Measurements from ENCODE around the gene PCSK5.

Gene PCSK5

DNA sequence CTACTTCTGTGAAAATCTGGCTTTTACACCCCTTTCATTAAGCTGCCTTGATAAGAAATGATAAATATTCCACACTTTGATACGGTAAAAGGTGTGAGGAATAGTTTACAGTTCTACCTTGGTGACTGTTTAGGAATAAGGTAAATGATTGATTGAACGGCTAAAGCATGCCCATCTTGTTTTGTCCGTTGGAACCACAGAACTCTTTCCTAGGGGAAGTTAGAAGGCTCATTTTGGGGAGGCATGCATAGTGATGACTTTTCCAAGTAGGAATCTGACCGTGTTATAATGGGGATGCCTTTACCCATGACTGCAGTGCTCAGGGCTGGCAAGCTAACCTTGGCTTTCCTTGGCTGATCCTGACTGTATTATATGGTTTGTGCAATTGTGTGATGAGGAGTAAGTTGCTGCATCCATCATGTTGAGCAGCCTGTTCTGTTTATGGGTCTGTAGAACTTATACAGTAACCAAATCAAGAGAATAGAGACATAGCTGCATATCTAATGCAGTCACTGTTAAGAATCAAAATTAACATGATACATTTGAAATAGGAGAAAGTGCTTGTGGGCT, 24.5 kb downstream of the PCSK5 start:
- no peak overlapping the region for H3K4me3 ChIP-seq (ENCODE audit: low read depth, low read length)
- no peak for DNase-seq (ENCODE audit: low read depth)

DNA sequence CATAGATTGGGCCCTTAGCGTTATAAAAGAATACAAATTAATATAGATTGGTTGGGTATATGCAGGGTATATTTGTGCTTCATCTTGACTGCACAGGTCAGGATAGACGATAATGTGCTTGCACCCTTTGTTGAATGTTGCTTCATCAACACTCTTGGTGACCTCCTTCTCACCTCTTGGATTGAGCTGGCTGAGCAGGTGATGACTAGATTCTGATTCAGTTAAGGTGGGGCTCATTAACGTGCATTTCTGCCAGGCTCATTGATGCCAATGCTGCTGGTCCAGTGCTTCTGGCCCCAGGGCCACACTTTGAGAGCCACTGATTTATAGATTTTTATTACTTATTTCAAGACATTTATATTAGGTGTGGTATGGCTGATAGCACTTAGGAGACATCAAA, 27.7 kb downstream of the PCSK5 start:
- DNase-seq (ENCODE audit: low read depth): no peak
- H3K4me3 ChIP-seq (ENCODE audit: low read depth, low read length): no peak overlapping the region

DNA sequence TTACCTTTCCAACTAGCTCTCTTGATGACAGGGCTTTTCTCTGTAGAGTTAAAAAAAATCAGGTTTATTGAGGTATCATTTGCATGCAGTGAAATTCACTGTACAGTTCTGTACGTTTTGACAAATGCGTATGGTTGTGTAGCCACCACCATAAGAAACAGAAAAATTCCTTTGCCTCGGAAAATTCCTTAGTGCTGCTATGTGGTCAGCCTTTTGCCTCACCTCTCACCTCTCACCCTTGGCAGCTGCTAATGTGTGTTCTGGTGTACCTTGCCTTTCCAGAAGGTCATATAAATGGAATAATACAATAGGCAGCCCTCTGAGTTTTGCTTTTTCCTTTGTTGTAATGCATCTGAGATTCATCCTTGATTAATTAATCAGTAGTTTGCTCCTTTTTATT, 28.4 kb downstream of the PCSK5 start:
- DNase-seq (ENCODE audit: low read depth): no peak
- no peak overlapping the region for H3K4me3 ChIP-seq (ENCODE audit: low read depth, low read length)

DNA sequence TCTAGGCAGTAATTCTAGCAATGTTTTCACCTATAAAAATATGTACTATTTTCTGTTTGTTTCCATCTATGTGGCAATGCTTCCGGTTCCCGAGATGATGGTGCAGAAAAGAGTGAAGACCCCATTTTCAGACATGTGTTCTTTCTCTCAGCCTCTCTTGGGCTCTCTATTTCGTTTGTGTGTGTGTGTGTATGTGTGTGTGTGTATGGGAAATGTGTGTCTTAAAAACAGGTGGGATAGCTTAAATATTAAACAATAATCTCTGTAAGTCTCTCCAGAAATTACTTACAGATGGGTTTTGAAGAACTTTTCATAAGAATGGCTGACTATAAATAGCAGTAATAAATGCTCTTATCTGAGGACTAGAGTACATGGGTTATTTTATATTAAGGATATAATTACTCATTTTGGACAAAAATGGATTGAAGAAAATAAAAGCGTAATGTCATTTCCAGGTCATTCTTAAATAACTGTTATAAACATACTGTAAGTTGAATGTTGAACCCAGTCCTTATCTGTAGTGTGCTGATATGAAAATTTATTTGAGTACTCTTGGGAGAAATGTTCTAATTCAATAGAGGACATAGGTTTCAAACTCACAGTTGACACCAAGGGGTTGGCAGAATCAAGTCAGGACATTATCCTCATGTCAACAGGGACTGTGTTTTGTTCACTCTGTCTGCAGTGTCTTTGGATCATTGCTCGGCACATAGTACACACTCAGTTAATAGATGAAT, 31.1 kb downstream of the PCSK5 start:
- no peak for DNase-seq (ENCODE audit: low read depth)
- H3K4me3 ChIP-seq (ENCODE audit: low read depth, low read length): no peak overlapping the region

DNA sequence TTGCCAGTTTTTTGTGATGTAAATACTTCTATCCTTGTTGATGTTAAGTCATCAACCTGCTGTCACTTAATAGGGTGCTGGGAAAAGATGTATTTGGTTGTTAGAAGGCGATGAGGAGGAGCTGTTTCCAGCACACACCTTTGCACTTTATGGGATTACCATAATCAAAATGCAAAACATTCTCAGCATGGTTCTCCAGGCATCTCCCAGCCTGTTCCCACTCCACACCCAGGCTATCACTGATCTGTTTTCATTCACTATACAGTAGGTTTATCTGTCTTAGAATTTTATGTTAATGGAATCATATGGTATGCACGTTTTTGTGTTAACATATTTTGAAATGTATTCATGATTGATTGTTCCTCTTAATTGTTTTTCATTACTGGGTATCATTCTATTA, 35.9 kb downstream of the PCSK5 start:
- no peak for DNase-seq (ENCODE audit: low read depth)
- no peak overlapping the region for H3K4me3 ChIP-seq (ENCODE audit: low read depth, low read length)

DNA sequence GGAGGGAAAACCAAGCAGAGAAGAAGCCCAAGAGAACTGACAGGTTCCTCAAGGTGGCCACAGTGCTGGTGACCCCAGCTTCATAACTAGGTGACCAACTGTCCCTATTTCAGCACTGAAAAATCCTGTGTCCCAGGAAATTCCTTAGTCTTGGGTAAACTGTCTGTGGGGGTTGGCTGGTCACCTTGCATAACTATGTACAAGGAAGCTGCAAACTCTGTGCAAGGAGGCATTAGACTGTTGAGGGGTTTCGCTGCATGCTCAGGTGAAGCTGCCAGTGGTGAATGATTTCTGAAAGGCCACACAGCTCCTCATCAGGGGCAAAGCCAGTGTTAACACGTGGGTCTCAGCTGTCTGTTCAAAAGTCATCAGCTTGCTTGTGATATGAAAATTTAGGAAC, 36.9 kb downstream of the PCSK5 start:
- no peak for DNase-seq (ENCODE audit: low read depth)
- no peak overlapping the region for H3K4me3 ChIP-seq (ENCODE audit: low read depth, low read length)

DNA sequence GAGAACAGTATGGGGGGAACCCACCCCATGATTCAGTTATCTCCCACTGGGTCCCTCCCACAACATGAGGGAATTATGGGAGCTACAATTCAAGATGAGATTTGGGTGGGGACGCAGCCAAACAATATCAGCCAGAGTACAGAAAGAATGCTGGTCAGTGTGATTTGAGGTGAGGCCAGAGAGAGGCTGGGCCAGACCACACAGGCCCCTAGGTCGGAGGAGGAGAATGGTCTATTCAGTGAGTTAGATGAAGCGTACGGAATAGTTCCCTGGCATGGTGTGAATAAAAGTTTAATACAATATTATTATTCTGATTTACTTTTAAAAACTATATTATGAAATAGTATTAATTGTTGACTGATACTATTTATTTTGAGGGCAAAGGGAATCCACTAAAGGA, 39.7 kb downstream of the PCSK5 start:
- no peak overlapping the region for H3K4me3 ChIP-seq (ENCODE audit: low read depth, low read length)
- DNase-seq (ENCODE audit: low read depth): no peak

DNA sequence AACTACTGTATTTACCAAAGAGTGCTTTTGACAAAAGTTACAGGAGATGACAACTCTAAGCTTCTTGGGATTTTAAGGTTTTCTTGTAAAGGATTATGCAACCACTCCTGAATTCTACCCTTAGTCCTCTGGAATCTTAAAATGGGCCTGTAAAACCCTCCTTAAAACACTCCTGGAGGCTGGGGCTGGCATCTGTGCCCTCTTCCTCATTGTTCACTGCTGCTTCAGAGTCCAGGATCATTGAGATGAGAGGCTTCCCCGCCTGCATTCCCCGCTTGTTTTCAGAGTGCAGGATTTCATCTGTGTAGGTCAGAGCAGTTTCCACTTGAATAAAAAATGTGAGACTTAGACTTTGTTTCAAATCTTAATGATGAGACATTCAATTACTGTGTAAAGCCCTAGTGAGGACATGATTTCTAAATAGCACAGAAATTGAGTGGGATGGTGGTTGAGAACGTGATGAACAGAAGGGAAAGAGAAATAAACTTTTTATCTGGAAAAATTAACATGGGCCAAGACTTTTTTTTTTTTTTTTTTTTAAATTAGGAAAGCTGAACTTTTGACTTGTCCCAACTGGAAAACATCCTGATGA, 40.4 kb downstream of the PCSK5 start:
- DNase-seq (ENCODE audit: low read depth): no peak

DNA sequence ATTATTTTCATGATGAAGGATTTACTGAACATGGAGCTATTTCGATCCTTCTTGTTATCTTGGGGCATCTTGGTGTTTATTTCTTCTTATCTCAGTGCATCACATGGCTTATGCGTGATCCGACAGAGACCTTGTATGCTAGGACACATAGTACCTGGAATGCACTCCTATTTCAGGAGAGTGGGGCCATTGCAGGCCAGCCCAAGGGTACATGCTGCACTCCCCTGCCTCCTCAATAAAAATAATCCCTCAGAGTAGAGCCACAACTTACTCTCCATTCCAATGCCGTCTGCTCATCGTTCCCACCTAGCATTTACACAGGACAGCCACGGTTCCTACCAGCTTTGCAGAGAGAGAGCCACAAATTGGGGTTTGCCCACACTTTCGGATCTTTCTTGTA, 43.5 kb downstream of the PCSK5 start:
- no peak overlapping the region for H3K4me3 ChIP-seq (ENCODE audit: low read depth, low read length)
- no peak for DNase-seq (ENCODE audit: low read depth)

More for the DNA sequence above, 40.4 kb downstream of the PCSK5 start:
- H3K4me3 ChIP-seq (ENCODE audit: low read depth, low read length): no peak overlapping the region

DNA sequence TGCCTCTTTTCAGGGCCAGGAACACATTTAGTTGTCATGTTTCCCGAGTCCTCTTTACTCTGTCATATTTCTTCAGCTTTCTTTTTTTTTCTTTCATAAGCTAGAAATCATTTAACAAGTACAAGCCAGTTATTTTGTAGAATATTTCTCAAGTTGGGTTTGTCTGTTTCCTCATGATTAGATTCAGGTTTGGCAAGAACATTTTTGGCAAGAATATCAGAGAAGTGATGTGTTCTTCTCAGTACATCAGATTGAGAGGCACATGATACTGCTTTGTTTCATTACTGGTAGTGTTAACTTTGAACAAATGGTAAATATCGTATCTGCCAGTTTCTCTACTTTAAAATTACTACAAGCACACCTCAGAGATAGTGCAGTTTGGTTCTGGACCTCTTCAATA, 45.1 kb downstream of the PCSK5 start:
- H3K4me3 ChIP-seq (ENCODE audit: low read depth, low read length): no peak overlapping the region
- no peak for DNase-seq (ENCODE audit: low read depth)

DNA sequence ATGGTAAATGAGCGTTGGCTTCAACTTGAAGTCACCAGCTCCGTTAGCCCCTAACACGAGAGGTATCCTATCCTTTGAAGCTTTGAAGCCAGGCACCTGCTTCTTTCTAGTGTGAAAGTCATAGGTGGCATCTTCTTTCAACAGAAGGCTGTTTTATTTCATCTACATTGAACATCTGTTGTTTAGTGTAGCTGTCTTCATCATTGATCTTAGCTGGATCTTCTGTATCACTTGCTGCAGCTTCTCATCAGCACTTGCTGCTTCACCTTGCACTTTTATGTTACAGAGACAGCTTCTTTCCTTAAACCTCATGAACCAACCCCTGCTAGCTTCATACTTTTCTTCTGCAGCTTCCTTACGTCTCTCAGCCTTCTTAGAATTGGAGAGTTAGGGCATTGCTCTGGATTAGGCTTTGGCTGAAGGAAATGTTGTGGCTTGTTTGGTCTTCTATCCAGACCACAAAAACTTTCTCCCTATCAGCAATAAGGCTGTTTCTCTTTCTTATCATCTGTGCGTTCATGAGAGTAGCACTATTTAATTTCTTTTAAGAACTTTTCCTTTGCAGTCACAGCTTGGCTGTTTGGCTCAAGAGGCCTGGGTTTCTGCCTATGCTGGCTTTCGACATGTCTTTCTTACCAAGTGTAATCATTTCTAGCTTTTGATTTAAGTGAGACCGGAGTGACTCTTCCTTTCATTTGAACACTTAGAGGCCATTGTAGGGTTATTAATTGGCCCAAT, 47.2 kb downstream of the PCSK5 start:
- no peak for DNase-seq (ENCODE audit: low read depth)
- no peak overlapping the region for H3K4me3 ChIP-seq (ENCODE audit: low read depth, low read length)

DNA sequence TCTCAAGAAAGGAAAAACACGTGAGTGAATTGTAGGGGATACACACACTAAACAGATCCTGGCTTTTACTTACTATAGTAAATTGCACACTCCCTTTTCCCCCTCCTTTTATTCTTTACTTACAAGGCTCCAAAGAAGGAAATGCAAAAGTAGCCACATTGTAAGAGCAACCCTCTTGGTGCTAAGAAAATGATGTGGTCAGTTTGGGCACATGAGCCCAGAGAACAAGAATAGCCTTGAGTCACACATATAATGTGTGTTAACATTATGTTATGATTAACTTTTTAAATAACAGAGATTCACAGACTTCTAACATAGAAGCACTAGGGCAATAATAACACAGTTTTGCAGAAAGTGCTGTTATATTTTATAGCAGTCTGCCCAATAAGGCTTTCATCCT, 48.5 kb downstream of the PCSK5 start:
- H3K4me3 ChIP-seq (ENCODE audit: low read depth, low read length): no peak overlapping the region
- no peak for DNase-seq (ENCODE audit: low read depth)

DNA sequence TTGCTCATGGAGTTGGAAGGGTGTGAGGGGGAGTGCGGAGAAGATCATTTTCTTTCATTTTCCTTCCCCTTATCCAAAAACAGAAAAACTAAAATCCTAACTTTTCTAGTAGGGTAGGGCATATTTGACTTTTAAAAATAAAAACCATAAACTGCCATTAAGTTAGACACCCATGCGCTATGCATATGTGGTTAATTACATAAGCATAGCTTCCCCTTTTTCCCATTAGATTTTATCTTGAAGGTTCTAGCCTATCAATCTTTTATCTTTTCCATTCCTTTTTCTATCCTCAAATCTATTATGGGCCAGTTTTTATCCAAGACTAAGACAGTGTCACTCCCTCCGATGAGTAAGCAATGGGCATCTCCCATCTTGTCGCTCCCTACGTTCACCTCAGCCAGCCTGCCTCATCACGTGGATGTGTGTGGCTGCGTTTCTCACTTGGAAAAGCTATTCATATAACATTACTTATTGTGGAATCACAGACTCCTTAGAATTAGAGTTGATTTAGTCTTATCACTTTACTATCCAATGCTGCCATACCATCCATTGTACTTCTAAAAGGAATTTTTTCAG, 49.2 kb downstream of the PCSK5 start:
- DNase-seq (ENCODE audit: low read depth): no peak
- no peak overlapping the region for H3K4me3 ChIP-seq (ENCODE audit: low read depth, low read length)

DNA sequence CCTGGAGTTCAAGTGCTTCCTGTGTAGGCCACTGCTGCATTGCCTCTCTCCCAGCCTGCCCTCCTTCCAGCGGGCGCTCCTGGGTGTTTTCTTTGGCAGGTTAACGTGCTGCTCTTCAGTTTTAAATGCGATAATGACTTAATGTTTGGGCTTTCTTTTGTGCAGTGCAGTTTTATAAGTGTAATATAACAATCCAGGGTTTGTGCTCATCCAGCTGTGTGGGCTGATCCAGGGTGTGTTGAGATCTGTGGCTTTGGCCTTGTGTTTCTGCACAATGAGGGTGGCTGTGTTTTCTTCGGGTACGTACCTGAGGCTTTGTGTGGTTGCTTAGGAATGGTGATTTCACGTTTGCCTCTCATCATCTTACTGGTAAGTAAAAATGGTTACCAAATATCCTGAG, 50.6 kb downstream of the PCSK5 start:
- DNase-seq (ENCODE audit: low read depth): no peak
- no peak overlapping the region for H3K4me3 ChIP-seq (ENCODE audit: low read depth, low read length)

DNA sequence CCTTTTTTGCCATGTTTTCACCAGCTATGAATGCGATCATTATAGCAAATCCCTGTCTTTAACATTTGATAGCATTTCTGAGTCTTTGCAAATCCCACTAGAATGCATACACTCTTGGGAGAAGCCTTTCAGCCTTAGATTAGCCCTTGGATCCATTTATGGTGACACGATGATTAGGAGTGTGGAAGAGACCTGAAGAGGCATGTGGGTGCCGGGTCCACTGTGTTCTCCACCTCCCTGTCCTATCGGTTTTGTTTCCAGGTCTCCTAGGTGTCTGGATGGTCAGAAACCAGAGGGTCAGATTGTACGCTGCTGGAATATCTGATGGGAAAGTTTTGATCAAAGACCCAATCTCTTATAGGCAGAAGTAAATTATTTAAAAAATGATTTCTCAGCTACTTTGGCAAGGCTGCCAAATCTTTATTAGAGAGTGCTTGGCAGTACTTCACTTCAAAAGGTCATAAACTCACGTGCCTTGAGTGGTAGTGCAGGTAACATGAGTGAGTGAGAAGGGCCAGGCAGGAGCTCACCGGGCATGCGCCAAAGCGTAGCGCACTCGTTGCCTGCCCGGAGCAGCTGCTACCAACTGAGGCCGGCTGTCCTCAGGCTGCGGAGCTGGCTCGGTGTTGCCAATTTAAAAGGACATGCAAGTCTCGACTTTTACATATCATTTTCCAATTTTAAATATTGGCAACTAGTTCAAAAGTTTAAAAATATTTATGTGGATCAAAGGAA, 51.3 kb downstream of the PCSK5 start:
- no peak for DNase-seq (ENCODE audit: low read depth)
- no peak overlapping the region for H3K4me3 ChIP-seq (ENCODE audit: low read depth, low read length)

DNA sequence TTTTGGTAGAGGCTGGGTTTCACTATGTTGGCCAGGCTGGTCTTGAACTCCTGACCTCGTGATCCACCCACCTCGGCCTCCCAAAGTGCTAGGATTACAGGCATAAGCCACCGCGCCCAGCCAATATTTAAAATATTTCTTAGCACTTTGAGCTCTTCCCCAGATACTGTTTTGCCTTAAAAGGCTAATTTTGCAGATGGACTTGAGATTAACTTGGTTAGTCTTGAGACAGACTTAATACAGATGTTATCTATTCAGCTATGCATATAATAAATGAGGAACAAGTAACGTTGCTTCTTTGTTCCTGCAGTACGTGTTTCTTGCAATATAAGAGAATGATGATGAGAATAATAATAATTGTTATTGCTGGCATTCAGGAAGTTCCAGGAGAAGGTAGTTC, 56.3 kb downstream of the PCSK5 start:
- no peak for DNase-seq (ENCODE audit: low read depth)
- no peak overlapping the region for H3K4me3 ChIP-seq (ENCODE audit: low read depth, low read length)

DNA sequence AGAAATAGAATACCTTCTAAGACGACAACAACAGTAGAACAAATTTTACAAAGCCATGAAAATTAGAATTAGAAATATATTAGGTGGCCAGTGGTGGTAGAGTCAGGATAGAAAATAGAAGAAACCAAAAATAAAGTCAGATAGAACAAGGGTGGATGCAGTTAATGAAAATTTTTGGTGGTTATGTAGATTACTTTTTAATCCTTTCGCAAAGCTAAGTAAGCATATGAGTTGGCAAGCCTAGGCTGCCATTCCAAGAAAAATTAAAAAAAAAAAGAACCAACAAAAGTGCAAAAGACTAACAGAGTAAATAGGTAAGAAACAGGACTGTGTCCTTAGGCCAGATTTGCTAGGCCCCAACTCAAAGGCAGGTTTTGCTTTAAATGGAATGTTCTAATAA, 56.8 kb downstream of the PCSK5 start:
- no peak for DNase-seq (ENCODE audit: low read depth)
- no peak overlapping the region for H3K4me3 ChIP-seq (ENCODE audit: low read depth, low read length)

DNA sequence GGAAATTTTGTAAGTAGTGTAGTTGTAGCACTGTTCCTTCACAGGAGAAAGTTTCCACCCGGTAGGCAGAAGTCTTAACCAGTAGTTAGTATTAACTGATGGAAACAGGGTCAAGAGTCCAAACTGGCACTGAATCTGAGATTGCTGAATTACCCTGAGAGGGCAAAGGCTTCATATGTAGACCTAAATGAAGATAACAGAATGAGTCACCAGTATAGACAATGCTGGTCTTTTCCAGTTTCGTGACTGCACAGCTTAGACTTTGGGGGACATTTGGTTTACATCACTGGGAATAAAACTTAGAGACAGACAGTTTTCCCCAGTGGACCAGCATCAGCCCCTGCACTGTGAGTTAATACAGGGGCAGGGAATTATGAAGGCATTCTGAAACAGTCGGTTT, 60.5 kb downstream of the PCSK5 start:
- DNase-seq (ENCODE audit: low read depth): no peak
- no peak overlapping the region for H3K4me3 ChIP-seq (ENCODE audit: low read depth, low read length)

DNA sequence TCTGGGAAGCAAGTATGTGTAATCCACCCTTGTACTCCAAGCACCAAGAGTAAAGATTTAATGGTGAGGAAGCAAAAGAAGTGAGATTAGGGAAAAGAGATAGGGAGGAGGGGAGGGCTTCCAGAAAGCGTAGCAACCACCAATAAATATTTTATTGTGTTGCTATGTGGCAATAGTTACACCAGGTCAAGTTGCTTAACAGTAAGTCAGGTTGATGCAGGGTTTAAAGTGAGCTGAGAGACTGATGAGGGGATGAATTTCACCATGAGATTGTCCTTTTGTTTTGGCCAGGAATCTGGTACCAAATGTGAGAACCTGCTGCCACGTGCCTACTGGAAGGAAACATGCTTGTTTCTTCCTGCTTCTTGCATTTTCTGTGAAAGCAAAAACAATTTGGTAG, 62.7 kb downstream of the PCSK5 start:
- DNase-seq (ENCODE audit: low read depth): peak; percentile 19
- no peak overlapping the region for H3K4me3 ChIP-seq (ENCODE audit: low read depth, low read length)

DNA sequence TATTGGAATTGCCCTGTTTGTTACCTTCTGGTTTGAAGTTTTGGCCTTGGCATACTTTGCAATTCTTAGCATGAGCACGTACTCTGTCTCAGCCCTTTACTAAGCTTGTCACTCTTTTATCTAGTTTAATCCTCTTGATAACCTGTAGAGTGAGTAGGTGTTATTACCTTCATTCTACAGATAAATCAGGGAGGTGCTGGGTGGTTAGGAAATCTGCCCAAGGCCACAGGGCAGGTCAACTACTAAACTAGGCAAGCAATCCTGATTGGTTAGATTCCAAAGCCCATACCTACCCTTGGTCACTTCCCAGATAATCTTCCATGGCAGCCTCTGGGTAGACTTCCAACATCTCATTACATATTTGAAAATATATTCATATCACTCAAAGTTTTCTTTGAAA, 65.7 kb downstream of the PCSK5 start:
- no peak for DNase-seq (ENCODE audit: low read depth)
- H3K4me3 ChIP-seq (ENCODE audit: low read depth, low read length): no peak overlapping the region

All from skeletal muscle cell (primary cell).